Sigmoid colon (tissue), 4 donors: ENCODE measurements around the gene MEF2D.

Experiments used
- CTCF ChIP-seq, 4 experiments: fragments of 450-650 bp in 3 of 4; fragments of 200-600 bp in 1 of 4; IDR thresholded peaks; one replicate each; pipeline ENCODE4 v1.5.1; 2016 to 2019; ENCODE audit warnings: antibody characterized with exemption in 4 of 4, mild to moderate bottlenecking in 3 of 4, moderate library complexity in 2 of 4
- EP300 ChIP-seq, 4 donors: sonication (generic); formaldehyde crosslinking; IDR thresholded peaks; one replicate each; pipeline ENCODE4 v1.6.1; 2017; ENCODE audit warnings: antibody characterized with exemption in 4 of 4
- POLR2A ChIP-seq, 2 donors: fragments of 450-650 bp; IDR thresholded peaks; one replicate each; pipeline ENCODE4 v1.6.1; 2016; ENCODE audit warnings: antibody characterized with exemption in 2 of 2, mild to moderate bottlenecking in 2 of 2, moderate library complexity in 2 of 2

GRCh38 chr1:156530006-156530405 lies 29.4 kb upstream of the MEF2D start:
- TF ChIP-seq CTCF (IDR thresholded peaks at IDR 0.05) (no peak), POLR2A (IDR thresholded peaks at IDR 0.05) (no peak), EP300 (IDR thresholded peaks at IDR 0.05) (no peak)
